Measurements from ENCODE around the gene C1orf122.

The C1orf122 gene

DNA sequence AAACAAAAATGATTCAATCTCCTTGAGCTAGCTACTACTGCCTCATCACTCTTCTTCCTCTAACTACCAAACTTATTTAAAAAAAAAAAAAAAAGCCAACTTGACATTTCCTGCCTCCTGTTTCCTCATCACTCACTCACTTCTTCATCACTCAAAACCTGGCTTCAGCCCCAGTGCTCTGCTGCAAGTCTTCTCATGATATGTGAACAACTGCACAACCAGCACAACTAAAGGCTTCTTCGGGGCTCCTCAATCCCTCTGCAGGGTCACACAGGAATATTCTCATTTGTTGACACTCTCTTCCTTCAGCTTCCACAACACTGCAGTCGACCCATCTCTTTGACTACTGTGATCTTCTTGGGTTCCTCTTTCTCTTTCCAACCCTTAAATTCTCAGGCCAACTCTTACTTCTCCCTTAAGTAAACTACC lies 44.2 kb downstream of the C1orf122 start:
- TF ChIP-seq, protein P1, sequence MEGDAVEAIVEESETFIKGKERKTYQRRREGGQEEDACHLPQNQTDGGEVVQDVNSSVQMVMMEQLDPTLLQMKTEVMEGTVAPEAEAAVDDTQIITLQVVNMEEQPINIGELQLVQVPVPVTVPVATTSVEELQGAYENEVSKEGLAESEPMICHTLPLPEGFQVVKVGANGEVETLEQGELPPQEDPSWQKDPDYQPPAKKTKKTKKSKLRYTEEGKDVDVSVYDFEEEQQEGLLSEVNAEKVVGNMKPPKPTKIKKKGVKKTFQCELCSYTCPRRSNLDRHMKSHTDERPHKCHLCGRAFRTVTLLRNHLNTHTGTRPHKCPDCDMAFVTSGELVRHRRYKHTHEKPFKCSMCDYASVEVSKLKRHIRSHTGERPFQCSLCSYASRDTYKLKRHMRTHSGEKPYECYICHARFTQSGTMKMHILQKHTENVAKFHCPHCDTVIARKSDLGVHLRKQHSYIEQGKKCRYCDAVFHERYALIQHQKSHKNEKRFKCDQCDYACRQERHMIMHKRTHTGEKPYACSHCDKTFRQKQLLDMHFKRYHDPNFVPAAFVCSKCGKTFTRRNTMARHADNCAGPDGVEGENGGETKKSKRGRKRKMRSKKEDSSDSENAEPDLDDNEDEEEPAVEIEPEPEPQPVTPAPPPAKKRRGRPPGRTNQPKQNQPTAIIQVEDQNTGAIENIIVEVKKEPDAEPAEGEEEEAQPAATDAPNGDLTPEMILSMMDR (conservative IDR thresholded peaks at IDR 0.05; ENCODE audit: low read depth, low read length): no peak

DNA sequence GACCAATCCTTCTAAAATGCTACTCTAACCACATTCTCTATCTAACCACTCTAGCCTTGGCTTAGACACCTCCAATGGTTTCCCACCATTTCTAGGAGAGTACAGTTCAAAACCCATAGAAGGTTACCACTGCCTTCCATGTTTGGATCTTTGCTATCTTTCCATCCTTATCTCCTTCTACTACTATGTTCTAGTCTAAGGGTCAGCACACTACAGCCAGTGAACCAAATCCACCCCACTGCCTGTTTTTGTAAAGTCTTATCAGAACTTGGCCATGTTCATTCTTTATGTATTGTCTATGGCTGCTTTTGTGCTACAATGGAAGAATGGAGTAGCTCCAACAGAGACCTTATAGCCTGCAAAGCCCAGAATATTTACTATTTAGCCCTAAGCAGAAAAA lies 45.6 kb downstream of the C1orf122 start:
- no peak for DNase-seq (ENCODE audit: low read depth)
- H3K4me3 ChIP-seq (ENCODE audit: low read length): no peak overlapping the region
- TF ChIP-seq, protein P1 (conservative IDR thresholded peaks at IDR 0.05; ENCODE audit: low read depth, low read length): no peak

More for the DNA sequence above, 44.2 kb downstream of the C1orf122 start:
- no peak for DNase-seq (ENCODE audit: low read depth)
- no peak overlapping the region for H3K4me3 ChIP-seq (ENCODE audit: low read length)

DNA sequence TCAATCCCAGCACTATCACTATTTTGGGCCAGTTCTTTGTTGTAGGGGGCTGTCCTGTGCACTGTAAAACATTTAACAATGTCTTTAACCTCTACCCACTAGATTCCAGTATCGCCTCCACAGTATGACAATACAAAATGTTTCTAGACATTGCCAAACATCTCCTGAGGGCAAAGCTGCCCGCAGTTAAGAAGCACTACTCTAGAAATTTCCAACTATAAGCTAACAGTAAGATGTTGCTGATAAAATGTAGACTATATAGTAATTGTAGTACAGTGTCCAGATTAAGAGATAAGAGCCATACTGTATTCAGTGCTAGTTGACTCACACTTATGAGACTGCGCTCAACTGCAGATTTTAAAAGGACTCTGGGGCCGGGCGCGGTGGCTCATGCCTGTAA lies 46.8 kb downstream of the C1orf122 start:
- TF ChIP-seq, protein P1 (conservative IDR thresholded peaks at IDR 0.05; ENCODE audit: low read depth, low read length): no peak
- no peak overlapping the region for H3K4me3 ChIP-seq (ENCODE audit: low read length)

More for the DNA sequence above, 46.8 kb downstream of the C1orf122 start:
- DNase-seq (ENCODE audit: low read depth): no peak
